ENCODE results near the gene CDC37. TPM values are rescaled to one million over a fixed set of nuclear protein-coding genes. Genes with fewer than 3 reads are reported as not detected.
"Not testable (repeated sequence)": the region's sequence is repeated elsewhere in the genome, so short reads cannot be mapped to it uniquely, and the experiment has no call there.

The CDC37 gene
- total RNA-seq, 3 donors from 2014 or later = 141 to 213 (median 172) TPM

DNA sequence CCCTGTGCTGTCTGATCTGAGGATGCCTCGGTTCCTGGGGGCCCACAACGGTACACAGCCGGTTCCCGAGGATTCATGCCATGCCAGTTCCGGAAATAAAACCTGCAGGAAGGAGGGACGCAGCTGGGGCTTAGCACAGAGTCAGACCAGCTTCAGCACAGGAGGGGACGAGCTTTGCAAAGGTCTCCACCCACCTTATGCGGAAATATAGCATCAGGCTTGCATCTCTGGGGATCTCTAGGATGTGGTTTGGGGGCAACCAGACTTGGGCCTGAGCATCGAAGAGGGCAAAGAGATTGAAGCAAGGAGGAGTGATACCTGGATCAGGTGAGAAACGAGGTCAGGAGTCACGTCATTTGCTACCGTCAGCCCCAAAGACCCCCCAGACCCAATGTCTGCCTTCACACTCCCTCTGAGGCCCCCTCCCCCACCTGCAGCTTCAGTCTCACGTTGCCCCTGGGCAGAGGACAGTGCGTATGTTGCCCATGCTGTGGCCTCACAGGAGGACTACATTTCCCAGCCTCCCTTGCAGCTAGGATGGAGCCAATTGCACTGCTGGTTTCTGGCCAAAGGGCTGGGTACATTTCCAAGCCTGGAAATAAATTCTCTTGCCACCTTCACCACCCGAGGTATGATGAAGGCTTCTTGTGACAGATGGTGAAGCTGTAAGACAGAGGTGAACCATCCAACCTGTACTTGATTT lies 35.1 kb downstream of the CDC37 start:
- H3K27ac ChIP-seq = no peak overlapping the region
- intact Hi-C loops (cut with DNase I; ENCODE audit: low total_unique reads) = no loop called here
- H3K9me3 ChIP-seq = no peaks in the 10 kb centered on the region
- TF ChIP-seq, protein P1, sequence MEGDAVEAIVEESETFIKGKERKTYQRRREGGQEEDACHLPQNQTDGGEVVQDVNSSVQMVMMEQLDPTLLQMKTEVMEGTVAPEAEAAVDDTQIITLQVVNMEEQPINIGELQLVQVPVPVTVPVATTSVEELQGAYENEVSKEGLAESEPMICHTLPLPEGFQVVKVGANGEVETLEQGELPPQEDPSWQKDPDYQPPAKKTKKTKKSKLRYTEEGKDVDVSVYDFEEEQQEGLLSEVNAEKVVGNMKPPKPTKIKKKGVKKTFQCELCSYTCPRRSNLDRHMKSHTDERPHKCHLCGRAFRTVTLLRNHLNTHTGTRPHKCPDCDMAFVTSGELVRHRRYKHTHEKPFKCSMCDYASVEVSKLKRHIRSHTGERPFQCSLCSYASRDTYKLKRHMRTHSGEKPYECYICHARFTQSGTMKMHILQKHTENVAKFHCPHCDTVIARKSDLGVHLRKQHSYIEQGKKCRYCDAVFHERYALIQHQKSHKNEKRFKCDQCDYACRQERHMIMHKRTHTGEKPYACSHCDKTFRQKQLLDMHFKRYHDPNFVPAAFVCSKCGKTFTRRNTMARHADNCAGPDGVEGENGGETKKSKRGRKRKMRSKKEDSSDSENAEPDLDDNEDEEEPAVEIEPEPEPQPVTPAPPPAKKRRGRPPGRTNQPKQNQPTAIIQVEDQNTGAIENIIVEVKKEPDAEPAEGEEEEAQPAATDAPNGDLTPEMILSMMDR (IDR thresholded peaks at IDR 0.05) = no peak
- TF ChIP-seq POLR2A (IDR thresholded peaks at IDR 0.05) = no peak
- TF ChIP-seq POLR2AphosphoS5 (IDR thresholded peaks at IDR 0.05) = no peak
- no peaks in the 10 kb centered on the region for H3K4me1 ChIP-seq
- no peaks in the 10 kb centered on the region for H3K27me3 ChIP-seq
- DNase-seq (ENCODE audit: low spot score in 2 of 2) = no peak
- H3K36me3 ChIP-seq = peaks cover 6% of the 10 kb centered on the region
- H3K4me3 ChIP-seq = no peak overlapping the region

DNA sequence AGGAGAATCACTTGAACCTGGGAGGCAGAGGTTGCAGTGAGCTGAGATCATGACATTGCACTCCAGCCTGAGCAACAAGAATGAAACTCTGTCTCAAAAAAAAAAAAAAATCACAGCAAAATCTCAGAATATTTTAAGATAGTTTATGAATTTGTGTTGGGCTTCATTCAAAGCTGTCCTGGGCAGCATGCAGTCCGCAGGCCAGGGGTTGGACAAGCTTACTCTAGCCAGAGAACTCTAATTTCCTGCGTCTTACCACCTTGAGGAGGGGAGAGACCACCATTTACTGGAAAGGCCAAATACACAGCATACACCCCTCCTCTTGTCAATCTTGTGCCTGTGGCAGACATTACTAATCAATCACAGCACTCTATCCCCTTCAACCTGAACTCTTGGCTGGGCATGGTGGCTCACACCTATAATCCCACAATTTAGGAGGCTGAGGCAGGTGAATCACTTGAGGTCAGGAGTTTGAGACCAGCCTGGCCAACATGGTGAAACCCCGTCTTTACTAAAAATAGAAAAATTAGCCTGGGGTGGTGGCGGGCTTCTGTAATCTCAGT lies 36.3 kb downstream of the CDC37 start:
- H3K9me3 ChIP-seq; H3K27me3 ChIP-seq; H3K36me3 ChIP-seq; intact Hi-C loops (cut with DNase I; ENCODE audit: low total_unique reads); H3K4me1 ChIP-seq; H3K27ac ChIP-seq; H3K4me3 ChIP-seq; DNase-seq (ENCODE audit: low spot score in 2 of 2): not testable (repeated sequence)

DNA sequence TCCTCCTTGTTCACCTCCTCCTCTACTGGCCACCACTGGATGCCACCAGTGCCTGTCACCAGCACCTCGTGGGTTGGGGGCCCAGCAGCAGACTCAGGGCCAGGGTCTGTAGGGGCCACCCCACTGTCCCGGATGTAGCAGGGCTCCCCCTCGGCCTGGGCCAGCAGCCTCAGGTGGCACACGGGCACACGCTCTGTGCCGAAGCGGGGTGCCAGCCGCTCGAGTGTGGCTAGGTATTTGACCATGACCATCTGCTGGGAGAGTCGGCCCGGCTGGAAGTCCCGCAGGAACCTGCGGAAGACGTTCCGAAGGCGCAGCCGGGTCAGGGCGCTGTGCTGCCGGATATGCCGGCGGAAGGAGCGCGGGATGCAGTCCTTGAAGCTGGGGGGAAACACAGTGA lies 37.8 kb downstream of the CDC37 start:
- intact Hi-C loops (cut with DNase I; ENCODE audit: low total_unique reads) = no loop called here
- Histone ChIP-seq H3K36me3 (peaks cover 6% of the 10 kb centered on the region), H3K9me3 (no peaks in the 10 kb centered on the region), H3K4me3 (no peak overlapping the region), H3K4me1 (no peaks in the 10 kb centered on the region), H3K27me3 (no peaks in the 10 kb centered on the region), H3K27ac (no peak overlapping the region)
- TF ChIP-seq POLR2AphosphoS5 (IDR thresholded peaks at IDR 0.05) (no peak), POLR2A (IDR thresholded peaks at IDR 0.05) (no peak)
- TF ChIP-seq, protein P1 (IDR thresholded peaks at IDR 0.05) = no peak
- DNase-seq (ENCODE audit: low spot score in 2 of 2) = no peak

DNA sequence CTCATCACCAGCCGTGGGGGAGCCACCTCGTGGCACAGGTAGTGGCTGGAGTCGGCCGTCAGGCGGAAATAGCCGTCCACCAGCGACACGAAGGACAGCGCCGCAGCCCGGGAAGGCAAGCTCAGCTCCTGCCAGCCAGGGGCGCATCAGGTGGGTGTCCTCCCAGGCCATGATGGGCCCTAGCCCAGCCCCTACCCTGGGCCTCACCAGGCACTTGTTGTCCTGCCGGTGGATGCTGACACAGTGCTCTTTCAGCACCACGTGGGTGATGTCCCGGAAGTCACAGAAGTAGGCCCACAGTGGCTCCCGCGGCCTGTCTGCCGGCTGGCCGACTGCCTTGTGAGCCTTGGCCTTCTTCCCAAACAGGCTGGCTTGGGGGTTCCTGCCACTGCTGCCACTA lies 38.7 kb downstream of the CDC37 start:
- H3K27ac ChIP-seq = no peak overlapping the region
- H3K27me3 ChIP-seq = no peaks in the 10 kb centered on the region
- TF ChIP-seq POLR2A (IDR thresholded peaks at IDR 0.05) (no peak), POLR2AphosphoS5 (IDR thresholded peaks at IDR 0.05) (no peak)
- TF ChIP-seq, protein P1 (IDR thresholded peaks at IDR 0.05) = no peak
- intact Hi-C loops (cut with DNase I; ENCODE audit: low total_unique reads) = no loop called here
- H3K4me3 ChIP-seq = no peak overlapping the region
- H3K36me3 ChIP-seq = peaks cover 6% of the 10 kb centered on the region
- no peaks in the 10 kb centered on the region for H3K4me1 ChIP-seq
- no peak for DNase-seq (ENCODE audit: low spot score in 2 of 2)
- no peaks in the 10 kb centered on the region for H3K9me3 ChIP-seq

DNA sequence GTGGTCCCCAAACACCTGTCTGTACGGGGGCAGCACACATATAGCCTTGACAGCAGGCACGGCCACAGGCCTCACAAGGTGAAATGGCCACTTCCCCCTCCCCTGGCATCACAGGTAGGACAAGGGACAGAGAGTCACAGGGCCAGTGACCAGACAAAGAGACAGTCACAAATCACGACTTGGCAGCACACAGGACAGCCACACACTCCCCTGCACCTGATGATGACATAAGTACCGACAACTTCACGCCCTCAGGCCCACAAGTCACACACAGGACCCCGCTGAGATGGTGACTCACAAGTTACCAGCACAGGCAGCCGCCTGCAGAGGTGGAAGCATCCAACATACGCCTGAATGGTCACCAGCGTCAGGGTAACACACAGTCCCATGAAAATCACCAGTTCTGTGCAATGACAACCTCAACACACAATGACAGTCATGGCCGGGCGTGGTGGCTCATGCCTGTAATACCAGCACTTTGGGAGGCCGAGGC lies 39.5 kb downstream of the CDC37 start:
- Histone ChIP-seq H3K27me3 (no peaks in the 10 kb centered on the region), H3K36me3 (peaks cover 6% of the 10 kb centered on the region), H3K4me1 (no peaks in the 10 kb centered on the region), H3K27ac (no peak overlapping the region), H3K9me3 (no peaks in the 10 kb centered on the region), H3K4me3 (no peak overlapping the region)
- intact Hi-C loops (cut with DNase I; ENCODE audit: low total_unique reads) = no loop called here
- TF ChIP-seq POLR2A (IDR thresholded peaks at IDR 0.05) (no peak), POLR2AphosphoS5 (IDR thresholded peaks at IDR 0.05) (no peak)
- TF ChIP-seq, protein P1 (IDR thresholded peaks at IDR 0.05) = no peak
- no peak for DNase-seq (ENCODE audit: low spot score in 2 of 2)

Data from breast epithelium (tissue), 4 donors.